ENCODE results near the gene LINC01488. TPM values are rescaled to one million over a fixed set of nuclear protein-coding genes. Genes with fewer than 3 reads are reported as not detected.

Gene LINC01488
- total RNA-seq, 4 donors from 2014 or later = not detected

GRCh38 chr11:69499186-69499917 is 17.9 kb downstream of the LINC01488 start:
- no peak for DNase-seq (ENCODE audit: low spot score in 2 of 2)
- no peak overlapping the region for H3K4me3 ChIP-seq (ENCODE audit: low read depth, poor library complexity, severe bottlenecking)
- 60 to 69% methylated on average over 13 of the region's 13 CpGs for WGBS, 2 donors
- TF ChIP-seq CTCF (IDR thresholded peaks at IDR 0.05) (no peak), POLR2A (IDR thresholded peaks at IDR 0.05) (no peak)
- intact Hi-C loops (cut with DNase I; ENCODE audit: low total_unique reads) = no loop called here

GRCh38 chr11:69499918-69500284 is 18.4 kb downstream of the LINC01488 start:
- no peak for TF ChIP-seq POLR2A (IDR thresholded peaks at IDR 0.05)
- TF ChIP-seq CTCF (IDR thresholded peaks at IDR 0.05) = no peak
- intact Hi-C loops (cut with DNase I; ENCODE audit: low total_unique reads) = no loop called here
- no peak for DNase-seq (ENCODE audit: low spot score in 2 of 2)

GRCh38 chr11:69500285-69501120 is 19.0 kb downstream of the LINC01488 start:
- TF ChIP-seq CTCF (IDR thresholded peaks at IDR 0.05) (no peak), POLR2A (IDR thresholded peaks at IDR 0.05) (no peak)
- WGBS, 2 donors = 61 to 66% methylated on average over 12 to 13 of the region's 13 CpGs
- intact Hi-C loops (cut with DNase I; ENCODE audit: low total_unique reads) = no loop called here
- no peak overlapping the region for H3K4me3 ChIP-seq (ENCODE audit: low read depth, poor library complexity, severe bottlenecking)
- DNase-seq (ENCODE audit: low spot score in 2 of 2) = no peak

More at GRCh38 chr11:69499918-69500284, 18.4 kb downstream of the LINC01488 start:
- no peak overlapping the region for H3K4me3 ChIP-seq (ENCODE audit: low read depth, poor library complexity, severe bottlenecking)
- 48 to 64% methylated on average over 6 to 10 of the region's 10 CpGs for WGBS, 2 donors

GRCh38 chr11:69501121-69501489 is 19.6 kb downstream of the LINC01488 start:
- WGBS, 2 donors = 40 to 55% methylated on average over 1 of the region's 1 CpG
- intact Hi-C loops (cut with DNase I; ENCODE audit: low total_unique reads) = no loop called here
- H3K4me3 ChIP-seq (ENCODE audit: low read depth, poor library complexity, severe bottlenecking) = no peak overlapping the region
- TF ChIP-seq CTCF (IDR thresholded peaks at IDR 0.05) (no peak), POLR2A (IDR thresholded peaks at IDR 0.05) (no peak)
- DNase-seq (ENCODE audit: low spot score in 2 of 2) = no peak

GRCh38 chr11:69501891-69502860 is 20.7 kb downstream of the LINC01488 start:
- intact Hi-C loops (cut with DNase I; ENCODE audit: low total_unique reads) = no loop called here
- WGBS, 2 donors = 90 to 95% methylated on average over 26 of the region's 26 CpGs
- TF ChIP-seq CTCF (IDR thresholded peaks at IDR 0.05) (no peak), POLR2A (IDR thresholded peaks at IDR 0.05) (no peak)
- no peak overlapping the region for H3K4me3 ChIP-seq (ENCODE audit: low read depth, poor library complexity, severe bottlenecking)
- DNase-seq (ENCODE audit: low spot score in 2 of 2) = no peak
